Measurements from ENCODE around the gene HEPN1.

Gene HEPN1

DNA sequence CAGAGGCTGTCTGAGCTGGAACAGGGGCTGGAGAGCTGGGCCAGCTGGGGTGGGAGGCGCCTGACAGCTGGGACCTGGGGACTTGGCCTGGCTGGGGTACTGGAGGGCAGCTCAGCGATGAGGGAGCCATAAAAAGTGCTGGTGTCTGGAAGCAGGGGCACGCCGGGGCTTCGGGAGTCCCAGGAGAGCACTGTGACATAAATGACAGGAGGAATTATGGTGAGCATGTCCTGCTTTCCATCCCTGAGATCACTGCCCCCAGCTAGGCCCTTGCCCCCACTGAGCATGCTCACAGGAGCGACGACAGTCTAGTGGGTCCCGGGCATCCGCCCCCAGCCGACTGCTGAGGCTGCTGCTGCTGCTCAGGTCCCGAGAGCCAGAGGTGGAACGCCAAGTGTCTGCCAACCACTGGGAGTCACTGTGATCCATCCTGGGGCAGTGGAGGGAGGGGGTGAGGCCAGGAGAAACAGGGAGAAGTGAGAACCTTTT lies 27.6 kb upstream of the HEPN1 start:
- H3K27ac Mint-ChIP-seq = no peak overlapping the region
- no peaks in the 10 kb centered on the region for H3K9me3 Mint-ChIP-seq (ENCODE audit: low read depth)
- no peak overlapping the region for H3K4me3 Mint-ChIP-seq
- peaks cover 4% of the 10 kb centered on the region for H3K4me1 Mint-ChIP-seq (ENCODE audit: low read depth)
- no peaks in the 10 kb centered on the region for H3K36me3 Mint-ChIP-seq
- peaks cover 2% of the 10 kb centered on the region for H3K27me3 Mint-ChIP-seq

DNA sequence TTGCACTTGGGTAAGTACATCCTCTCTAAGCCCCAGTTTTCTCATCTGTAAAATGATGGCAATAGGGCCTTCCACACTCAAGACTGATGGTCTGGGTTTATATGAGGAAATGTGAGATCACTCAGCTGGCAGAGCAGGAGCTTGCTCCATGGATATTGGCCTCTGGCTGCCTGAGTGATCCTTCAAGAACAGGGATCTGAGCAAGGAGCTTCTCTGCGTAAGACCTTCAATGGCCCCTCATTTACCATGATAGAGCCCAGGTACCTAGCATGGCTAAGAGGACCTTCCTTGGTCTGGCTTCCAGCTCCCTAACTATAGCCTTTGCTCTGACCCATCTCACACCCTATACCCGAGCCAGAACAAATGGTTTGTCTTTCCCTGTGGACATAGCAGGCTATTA lies 26.9 kb upstream of the HEPN1 start:
- H3K4me3 Mint-ChIP-seq = no peak overlapping the region
- H3K27me3 Mint-ChIP-seq = peaks cover 2% of the 10 kb centered on the region
- no peaks in the 10 kb centered on the region for H3K36me3 Mint-ChIP-seq
- H3K9me3 Mint-ChIP-seq (ENCODE audit: low read depth) = no peaks in the 10 kb centered on the region
- H3K27ac Mint-ChIP-seq = no peak overlapping the region
- H3K4me1 Mint-ChIP-seq (ENCODE audit: low read depth) = peaks cover 4% of the 10 kb centered on the region

DNA sequence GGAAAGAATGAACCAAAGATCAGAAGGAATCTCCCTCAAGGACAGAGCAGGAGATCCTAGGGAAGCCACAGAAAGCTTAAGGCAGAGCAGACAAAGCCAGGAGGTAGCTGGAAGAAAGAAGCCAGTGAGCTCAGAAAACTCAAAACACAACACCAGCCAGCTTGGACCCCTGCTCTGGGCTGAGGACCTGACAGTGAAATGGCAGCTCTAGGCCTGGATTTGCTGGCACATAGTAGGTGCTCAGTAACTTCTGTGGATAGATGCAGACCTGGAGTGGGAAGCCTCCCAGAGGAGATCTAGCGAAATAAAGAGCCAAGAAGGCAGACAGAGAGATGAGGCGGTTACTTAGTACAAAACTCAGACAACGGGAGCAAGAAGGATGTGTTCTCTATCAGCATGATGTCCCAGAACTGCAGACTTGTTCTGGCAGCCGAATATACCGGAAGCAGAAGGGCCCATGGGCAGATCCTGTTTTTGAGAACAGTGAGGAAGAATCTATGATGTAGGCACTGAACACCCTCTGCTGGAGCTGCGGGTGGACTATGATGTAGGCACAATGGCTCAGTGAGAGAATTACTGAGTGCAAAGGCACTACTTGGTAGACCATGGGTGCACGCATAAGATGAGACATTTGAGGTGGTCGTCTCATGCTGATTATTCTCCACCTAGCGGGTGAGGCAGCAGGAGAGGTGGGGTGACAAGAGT lies 26.1 kb upstream of the HEPN1 start:
- Mint-ChIP-seq H3K27ac (no peak overlapping the region), H3K36me3 (no peaks in the 10 kb centered on the region), H3K27me3 (peaks cover 2% of the 10 kb centered on the region), H3K4me3 (no peak overlapping the region), H3K9me3 (ENCODE audit: low read depth) (no peaks in the 10 kb centered on the region), H3K4me1 (ENCODE audit: low read depth) (peaks cover 7% of the 10 kb centered on the region)

DNA sequence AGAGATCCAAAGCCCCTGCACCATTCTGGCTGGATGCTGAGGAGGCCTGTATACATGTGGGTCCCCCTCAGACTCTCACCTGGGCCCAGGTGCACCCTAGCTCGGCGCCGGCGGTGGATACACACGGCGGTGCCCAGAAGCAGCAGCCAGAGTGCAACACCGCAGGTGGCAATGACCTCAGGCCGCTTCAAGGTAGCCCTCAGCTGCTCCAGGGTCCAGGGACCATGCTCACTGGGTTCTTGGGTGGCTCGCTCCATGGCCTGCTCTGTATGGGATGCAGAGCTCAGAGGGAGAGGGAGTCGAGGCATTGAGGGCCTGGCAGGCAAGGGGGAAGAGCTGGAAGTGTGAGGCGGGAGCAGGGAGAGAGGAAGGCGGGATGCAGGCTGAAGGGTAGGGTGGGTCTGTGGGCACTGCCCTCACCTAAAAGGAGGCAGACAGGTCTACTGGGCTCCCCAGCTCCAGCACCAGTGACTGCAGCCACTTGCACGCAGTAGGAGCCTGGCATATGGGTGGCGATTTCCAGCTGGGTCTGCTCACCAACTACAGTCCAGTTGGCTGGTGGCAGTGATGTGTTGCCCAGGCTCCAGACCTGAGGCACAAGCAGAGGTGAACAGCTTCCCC lies 25.2 kb upstream of the HEPN1 start:
- no peaks in the 10 kb centered on the region for H3K9me3 Mint-ChIP-seq (ENCODE audit: low read depth)
- no peaks in the 10 kb centered on the region for H3K36me3 Mint-ChIP-seq
- no peak overlapping the region for H3K4me3 Mint-ChIP-seq
- H3K4me1 Mint-ChIP-seq (ENCODE audit: low read depth) = peaks cover 9% of the 10 kb centered on the region
- no peak overlapping the region for H3K27ac Mint-ChIP-seq
- H3K27me3 Mint-ChIP-seq = no peaks in the 10 kb centered on the region

DNA sequence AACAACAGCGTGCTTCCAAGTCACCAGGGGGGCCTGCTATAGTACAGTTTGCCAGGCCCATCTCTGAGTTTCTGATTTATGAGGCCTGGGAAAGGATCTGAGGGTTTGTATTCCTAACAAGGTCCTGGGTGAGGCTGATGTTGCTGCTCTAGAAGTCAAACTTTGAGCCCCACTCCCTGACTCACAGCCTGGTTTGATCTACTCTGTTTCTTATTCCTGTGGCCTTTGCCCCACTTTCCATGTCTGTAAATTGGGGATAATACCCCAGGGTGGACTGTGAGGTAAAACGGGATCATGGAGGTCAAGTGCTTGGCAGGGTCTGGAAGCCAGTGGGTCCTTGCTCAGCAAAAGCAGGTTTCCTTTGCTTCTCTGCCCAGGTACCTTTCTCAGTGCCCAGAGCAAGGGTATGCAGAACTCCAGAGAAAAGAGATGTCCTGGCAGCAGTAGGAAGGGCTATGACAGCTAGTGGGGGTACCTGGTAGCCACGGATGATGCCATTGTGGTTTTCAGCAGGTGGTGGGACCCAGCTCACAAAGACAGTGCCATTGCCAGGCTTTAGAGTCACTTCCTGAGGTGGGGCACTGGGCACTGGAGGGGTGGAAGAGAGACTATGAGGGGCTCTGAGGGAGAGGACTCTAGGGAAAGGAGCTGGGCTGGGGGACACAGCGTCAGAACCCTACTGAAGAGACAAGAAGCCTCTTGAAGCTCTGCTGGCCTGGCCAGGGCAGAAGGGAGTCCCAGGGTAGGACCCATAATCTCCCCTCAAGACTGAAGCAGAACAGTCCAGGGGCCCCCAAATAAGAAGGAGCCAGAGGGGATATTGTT lies 24.2 kb upstream of the HEPN1 start:
- Mint-ChIP-seq H3K4me1 (ENCODE audit: low read depth) (peaks cover 9% of the 10 kb centered on the region), H3K9me3 (ENCODE audit: low read depth) (no peaks in the 10 kb centered on the region), H3K27me3 (peaks cover 2% of the 10 kb centered on the region), H3K27ac (no peak overlapping the region), H3K36me3 (no peaks in the 10 kb centered on the region), H3K4me3 (no peak overlapping the region)

DNA sequence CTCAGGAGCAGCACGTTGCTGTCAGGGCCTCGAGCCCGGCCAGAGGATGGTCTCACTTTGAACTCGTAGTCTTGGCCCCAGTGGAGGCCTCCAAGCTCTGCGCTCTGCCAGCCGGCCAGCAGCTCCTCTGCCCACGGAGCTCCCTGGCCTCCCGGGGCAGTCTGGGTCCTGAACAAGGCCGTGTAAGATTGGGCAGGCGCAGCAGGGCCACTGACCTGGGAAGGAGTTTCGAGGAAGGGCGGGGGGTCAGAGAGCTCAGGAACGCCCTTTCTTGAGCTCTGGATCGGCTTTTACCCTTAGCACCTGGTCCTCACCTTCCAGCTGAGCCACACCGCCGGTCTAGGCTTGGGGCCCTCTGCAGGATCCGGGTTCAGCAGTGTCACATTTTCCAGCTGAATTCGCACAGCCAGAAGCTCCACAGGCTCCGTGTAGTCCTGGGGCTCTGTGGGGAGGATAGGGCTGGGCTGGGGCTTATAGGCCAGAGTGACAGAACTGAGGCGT lies 23.5 kb upstream of the HEPN1 start:
- H3K9me3 Mint-ChIP-seq (ENCODE audit: low read depth) = no peaks in the 10 kb centered on the region
- no peaks in the 10 kb centered on the region for H3K36me3 Mint-ChIP-seq
- peaks cover 9% of the 10 kb centered on the region for H3K4me1 Mint-ChIP-seq (ENCODE audit: low read depth)
- H3K27ac Mint-ChIP-seq = no peak overlapping the region
- no peak overlapping the region for H3K4me3 Mint-ChIP-seq
- peaks cover 2% of the 10 kb centered on the region for H3K27me3 Mint-ChIP-seq

DNA sequence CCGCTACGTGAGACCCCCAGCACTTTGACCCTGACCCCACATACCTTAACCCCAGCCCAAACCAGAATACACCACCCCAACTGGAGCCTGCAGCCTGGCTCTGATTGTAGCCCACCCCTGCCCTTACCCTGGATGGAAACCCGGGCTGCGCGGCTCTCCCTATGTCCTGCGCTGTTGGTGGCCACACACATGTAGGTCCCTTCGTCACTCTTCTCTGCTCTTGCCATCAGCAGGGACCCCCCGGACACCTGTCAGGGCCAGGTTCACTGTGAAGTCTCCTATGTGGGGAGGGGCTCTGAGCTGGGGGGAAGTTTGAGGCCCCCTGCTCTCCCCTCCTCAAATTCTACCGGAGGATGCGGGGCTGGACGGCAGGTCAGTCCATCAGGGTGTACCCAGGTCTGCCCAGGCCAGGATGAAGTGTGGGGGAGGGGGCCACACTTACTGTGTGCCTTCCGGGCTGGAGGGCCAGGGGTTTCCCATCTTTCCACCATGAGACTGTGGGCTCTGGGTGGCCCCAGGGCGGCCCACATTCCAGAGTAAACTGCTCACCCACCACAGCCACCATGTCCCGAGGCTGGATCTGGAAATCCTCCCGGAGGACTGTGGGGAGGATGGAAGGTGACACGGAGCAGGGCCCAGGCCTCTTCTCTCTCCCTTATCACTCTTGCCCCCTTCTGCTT lies 22.8 kb upstream of the HEPN1 start:
- H3K4me3 Mint-ChIP-seq = no peak overlapping the region
- no peak overlapping the region for H3K27ac Mint-ChIP-seq
- no peaks in the 10 kb centered on the region for H3K36me3 Mint-ChIP-seq
- peaks cover 9% of the 10 kb centered on the region for H3K4me1 Mint-ChIP-seq (ENCODE audit: low read depth)
- no peaks in the 10 kb centered on the region for H3K9me3 Mint-ChIP-seq (ENCODE audit: low read depth)
- peaks cover 5% of the 10 kb centered on the region for H3K27me3 Mint-ChIP-seq

DNA sequence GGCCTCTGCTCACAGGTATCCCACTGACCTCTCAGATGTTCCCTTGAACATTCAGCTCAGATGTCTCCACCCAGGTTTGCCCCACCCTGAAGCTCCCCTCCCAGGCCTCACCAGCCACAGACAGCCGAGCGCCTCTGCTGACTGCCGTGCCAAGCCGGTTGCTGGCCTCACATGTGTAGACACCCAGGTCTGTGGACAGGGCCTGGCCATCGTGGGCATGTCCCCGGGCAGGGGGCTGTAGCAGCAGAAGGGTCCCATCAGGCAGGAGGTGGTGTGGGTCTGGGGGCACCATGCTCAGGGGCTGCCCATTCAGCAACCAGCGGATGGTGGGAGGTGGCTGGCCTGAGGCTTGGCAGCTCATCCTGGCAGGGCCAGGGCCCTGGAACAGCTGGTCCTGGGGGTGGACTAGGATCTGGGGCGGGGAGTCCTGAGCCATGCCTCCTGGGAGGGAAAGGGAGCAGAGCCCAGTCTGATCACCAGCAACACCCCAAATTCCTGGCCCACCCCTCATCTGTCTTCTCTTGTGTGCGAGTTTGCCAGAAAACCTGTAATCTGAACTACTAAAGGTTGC lies 22.1 kb upstream of the HEPN1 start:
- H3K27me3 Mint-ChIP-seq = peaks cover 7% of the 10 kb centered on the region
- H3K4me3 Mint-ChIP-seq = no peak overlapping the region
- H3K36me3 Mint-ChIP-seq = no peaks in the 10 kb centered on the region
- peaks cover 9% of the 10 kb centered on the region for H3K4me1 Mint-ChIP-seq (ENCODE audit: low read depth)
- no peaks in the 10 kb centered on the region for H3K9me3 Mint-ChIP-seq (ENCODE audit: low read depth)
- H3K27ac Mint-ChIP-seq = no peak overlapping the region

DNA sequence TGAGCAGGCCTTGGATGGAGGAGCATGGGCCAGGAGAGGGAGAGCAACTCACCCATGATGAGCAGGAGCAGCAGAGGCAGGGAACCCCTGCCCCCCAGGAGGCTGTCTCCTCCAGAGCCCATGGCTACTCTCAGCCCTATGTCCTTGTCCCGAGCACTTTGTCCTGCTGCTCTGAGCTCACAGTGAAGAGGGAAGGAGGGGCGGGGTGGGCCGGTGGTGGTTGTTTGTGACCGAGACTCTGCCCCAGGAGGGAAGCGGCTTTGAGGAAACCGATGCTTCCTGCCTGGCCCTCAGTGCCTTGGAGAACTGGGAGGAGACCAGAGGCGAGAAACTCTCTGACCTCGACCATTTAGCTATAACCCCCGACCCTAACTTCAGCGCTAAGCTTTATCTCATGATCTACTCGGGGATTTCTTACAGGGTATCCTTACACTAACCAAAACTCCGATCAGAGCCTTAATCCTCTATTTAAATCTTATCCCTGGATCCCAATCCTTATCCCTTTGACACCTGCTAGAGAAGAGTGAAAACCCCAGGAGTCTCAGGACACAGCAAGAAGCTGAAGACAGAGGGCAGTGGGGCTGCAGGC lies 21.3 kb upstream of the HEPN1 start, which contains the start of gene ROBO4:
TSS of gene ROBO4 (minus strand) at position 192 of the 589 bp plus-strand sequence. CDS start at position 122, 70 bp downstream.
- peaks cover 9% of the 10 kb centered on the region for H3K4me1 Mint-ChIP-seq (ENCODE audit: low read depth)
- H3K27ac Mint-ChIP-seq = no peak within 1 kb of the TSS
- no peaks in the 10 kb centered on the region for H3K36me3 Mint-ChIP-seq
- peaks cover 7% of the 10 kb centered on the region for H3K27me3 Mint-ChIP-seq
- no peak within 1 kb of the TSS for H3K4me3 Mint-ChIP-seq
- H3K9me3 Mint-ChIP-seq (ENCODE audit: low read depth) = no peaks in the 10 kb centered on the region

DNA sequence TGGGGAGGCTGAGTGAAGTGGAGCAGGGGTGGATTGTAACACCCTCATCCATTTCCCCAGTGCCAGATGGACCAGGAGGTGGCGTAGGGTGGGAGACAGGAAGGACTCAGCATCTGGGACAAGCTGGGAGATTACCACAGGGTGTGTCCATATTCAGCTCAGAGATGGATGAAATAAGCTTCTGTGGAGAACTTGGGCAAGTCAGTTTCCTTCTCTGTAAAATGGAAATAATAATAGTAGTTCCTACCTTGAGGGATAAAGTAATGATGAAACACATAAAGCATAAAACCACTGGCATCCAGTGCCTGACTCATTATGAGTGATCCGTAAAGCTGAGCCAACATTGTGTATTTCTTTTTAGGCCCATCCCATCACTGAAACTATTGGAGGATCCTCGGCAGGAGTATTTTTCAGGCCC lies 20.8 kb upstream of the HEPN1 start:
- H3K36me3 Mint-ChIP-seq = no peaks in the 10 kb centered on the region
- H3K27ac Mint-ChIP-seq = no peak overlapping the region
- H3K27me3 Mint-ChIP-seq = peaks cover 7% of the 10 kb centered on the region
- H3K9me3 Mint-ChIP-seq (ENCODE audit: low read depth) = no peaks in the 10 kb centered on the region
- no peak overlapping the region for H3K4me3 Mint-ChIP-seq
- H3K4me1 Mint-ChIP-seq (ENCODE audit: low read depth) = peaks cover 5% of the 10 kb centered on the region

DNA sequence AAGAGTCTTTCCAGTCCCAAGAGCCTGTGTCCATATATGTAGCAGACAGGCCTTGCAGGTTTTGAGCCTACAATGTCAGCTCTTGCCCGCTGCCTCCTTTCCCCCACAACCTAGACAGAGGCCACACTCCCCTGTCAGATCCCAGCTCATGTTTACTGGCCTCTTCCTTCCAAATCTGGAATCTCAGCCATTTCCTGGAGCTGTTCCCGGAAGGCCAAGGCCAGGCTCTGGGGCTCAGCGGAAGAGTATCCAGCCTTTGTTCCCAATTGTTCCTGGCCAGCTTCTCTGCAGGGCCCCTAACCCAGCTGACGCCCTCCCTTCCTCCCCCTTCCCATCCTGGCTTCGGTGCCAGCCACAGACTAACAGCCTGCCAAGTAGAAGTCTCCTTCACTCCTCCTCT lies 20.3 kb upstream of the HEPN1 start:
- H3K27me3 Mint-ChIP-seq = peaks cover 7% of the 10 kb centered on the region
- no peak overlapping the region for H3K4me3 Mint-ChIP-seq
- peaks cover 5% of the 10 kb centered on the region for H3K4me1 Mint-ChIP-seq (ENCODE audit: low read depth)
- H3K27ac Mint-ChIP-seq = no peak overlapping the region
- no peaks in the 10 kb centered on the region for H3K9me3 Mint-ChIP-seq (ENCODE audit: low read depth)
- H3K36me3 Mint-ChIP-seq = no peaks in the 10 kb centered on the region

DNA sequence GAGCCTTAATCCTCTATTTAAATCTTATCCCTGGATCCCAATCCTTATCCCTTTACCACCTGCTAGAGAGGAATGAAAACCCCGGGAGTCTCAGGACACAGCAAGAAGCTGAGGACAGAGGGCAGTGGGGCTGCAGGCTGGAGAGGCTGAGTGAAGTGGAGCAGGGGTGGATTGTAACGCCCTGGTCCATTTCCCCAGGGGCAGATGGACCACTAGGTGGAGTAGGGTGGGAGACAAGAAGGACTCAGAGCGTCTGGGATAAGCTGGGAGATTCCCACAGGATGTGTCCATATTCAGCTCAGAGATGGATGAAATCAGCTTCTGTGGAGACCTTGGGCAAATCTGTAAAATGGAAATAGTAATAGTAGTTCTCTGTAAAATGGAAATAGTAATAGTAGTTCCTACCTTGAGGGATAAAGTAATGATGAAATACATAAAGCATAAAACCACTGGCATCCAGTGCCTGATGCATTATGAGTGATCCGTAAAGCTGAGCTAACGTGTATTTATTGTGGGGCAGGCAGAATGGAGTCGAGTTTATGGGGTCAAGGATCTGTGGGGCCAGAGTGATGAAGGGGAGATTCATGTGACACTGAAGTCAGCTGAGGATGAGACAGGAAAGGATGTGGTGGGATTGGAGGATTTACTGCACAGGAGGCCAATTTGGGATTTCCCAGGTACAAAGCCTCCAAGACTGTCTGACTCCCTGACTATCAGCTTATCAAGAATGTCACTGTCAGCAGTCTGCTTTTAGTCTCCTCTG lies 19.5 kb upstream of the HEPN1 start:
- peaks cover 7% of the 10 kb centered on the region for H3K27me3 Mint-ChIP-seq
- H3K27ac Mint-ChIP-seq = no peak overlapping the region
- no peaks in the 10 kb centered on the region for H3K36me3 Mint-ChIP-seq
- H3K4me3 Mint-ChIP-seq = no peak overlapping the region
- H3K4me1 Mint-ChIP-seq (ENCODE audit: low read depth) = peaks cover 5% of the 10 kb centered on the region
- H3K9me3 Mint-ChIP-seq (ENCODE audit: low read depth) = no peaks in the 10 kb centered on the region

DNA sequence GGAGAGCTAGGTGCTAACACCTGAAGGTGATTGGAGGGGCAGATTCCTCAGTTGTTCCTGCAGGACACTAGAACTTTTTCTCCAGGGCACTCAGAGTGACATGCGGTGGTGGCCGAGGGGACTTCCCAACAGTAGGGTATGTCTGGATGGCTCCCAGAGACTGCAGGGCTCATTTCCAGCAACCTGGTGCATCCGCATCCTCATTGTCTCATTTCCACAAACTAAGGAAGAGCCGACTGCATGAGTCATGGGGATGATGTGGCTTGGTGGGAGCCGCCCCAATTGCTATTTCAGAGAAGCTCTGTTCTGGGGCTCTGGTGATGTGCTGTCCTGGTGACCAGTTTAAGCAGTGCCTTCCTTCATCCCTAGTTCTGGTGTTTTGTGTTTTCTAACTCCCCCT lies 18.6 kb upstream of the HEPN1 start:
- H3K9me3 Mint-ChIP-seq (ENCODE audit: low read depth) = no peaks in the 10 kb centered on the region
- no peak overlapping the region for H3K27ac Mint-ChIP-seq
- no peaks in the 10 kb centered on the region for H3K36me3 Mint-ChIP-seq
- H3K4me3 Mint-ChIP-seq = no peak overlapping the region
- H3K4me1 Mint-ChIP-seq (ENCODE audit: low read depth) = peaks cover 5% of the 10 kb centered on the region
- H3K27me3 Mint-ChIP-seq = peaks cover 11% of the 10 kb centered on the region
